ENCODE results near the gene PCBP2.

- TF ChIP-seq, protein P1, sequence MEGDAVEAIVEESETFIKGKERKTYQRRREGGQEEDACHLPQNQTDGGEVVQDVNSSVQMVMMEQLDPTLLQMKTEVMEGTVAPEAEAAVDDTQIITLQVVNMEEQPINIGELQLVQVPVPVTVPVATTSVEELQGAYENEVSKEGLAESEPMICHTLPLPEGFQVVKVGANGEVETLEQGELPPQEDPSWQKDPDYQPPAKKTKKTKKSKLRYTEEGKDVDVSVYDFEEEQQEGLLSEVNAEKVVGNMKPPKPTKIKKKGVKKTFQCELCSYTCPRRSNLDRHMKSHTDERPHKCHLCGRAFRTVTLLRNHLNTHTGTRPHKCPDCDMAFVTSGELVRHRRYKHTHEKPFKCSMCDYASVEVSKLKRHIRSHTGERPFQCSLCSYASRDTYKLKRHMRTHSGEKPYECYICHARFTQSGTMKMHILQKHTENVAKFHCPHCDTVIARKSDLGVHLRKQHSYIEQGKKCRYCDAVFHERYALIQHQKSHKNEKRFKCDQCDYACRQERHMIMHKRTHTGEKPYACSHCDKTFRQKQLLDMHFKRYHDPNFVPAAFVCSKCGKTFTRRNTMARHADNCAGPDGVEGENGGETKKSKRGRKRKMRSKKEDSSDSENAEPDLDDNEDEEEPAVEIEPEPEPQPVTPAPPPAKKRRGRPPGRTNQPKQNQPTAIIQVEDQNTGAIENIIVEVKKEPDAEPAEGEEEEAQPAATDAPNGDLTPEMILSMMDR (IDR thresholded peaks at IDR 0.05) = no peak
- no peak for TF ChIP-seq POLR2A (IDR thresholded peaks at IDR 0.05)
Observed at GRCh38 chr12:53427905-53428594, 23.9 kb upstream of the PCBP2 start.
